GM23338 (cell line): ENCODE results near the gene SLC6A11.

Experiments
- CREB1 ChIP-seq: fragments of 250-450 bp; sonication (Bioruptor Pico); IDR thresholded peaks from 2 replicates; pipeline ENCODE4 v1.5.0; 2020; ENCODE audit warnings: low read depth, mild to moderate bottlenecking, moderate library complexity
- CTCF ChIP-seq, 2 experiments: fragments of 200-600 bp in 1 of 2; sonication (generic) in 1 of 2; conservative IDR thresholded peaks; 2 replicates each; pipeline versions ENCODE4 v1.5.1 to v1.6.1; 2016 to 2017; ENCODE audit warnings: antibody characterized with exemption in 2 of 2, low read depth in 2 of 2, mild to moderate bottlenecking in 2 of 2, moderate library complexity in 1 of 2
- ETS1 ChIP-seq: IDR thresholded peaks from 2 replicates; pipeline ENCODE4 v1.6.1; 2016; ENCODE audit warnings: antibody characterized with exemption
- EZH2 ChIP-seq: fragments of 200-600 bp; sonication (generic); IDR thresholded peaks from one replicate; pipeline ENCODE4 v1.8.0; 2017; ENCODE audit warnings: antibody characterized with exemption, mild to moderate bottlenecking, low read depth; ENCODE audit not compliant: unreplicated experiment
- EZH2phosphoT487 ChIP-seq: fragments of 200-600 bp; sonication (generic); IDR thresholded peaks from one replicate; pipeline ENCODE4 v1.8.1; 2018; ENCODE audit warnings: antibody characterized with exemption; ENCODE audit not compliant: unreplicated experiment
- JUNB ChIP-seq: IDR thresholded peaks from one replicate; pipeline ENCODE4 v1.6.1; 2016; ENCODE audit warnings: antibody characterized with exemption; ENCODE audit not compliant: unreplicated experiment
- POLR2AphosphoS5 ChIP-seq: IDR thresholded peaks from 2 replicates; pipeline ENCODE4 v1.6.1; 2016; ENCODE audit warnings: antibody characterized with exemption, low read depth
- REST ChIP-seq: IDR thresholded peaks from one replicate; pipeline ENCODE4 v1.6.1; 2018; ENCODE audit warnings: antibody characterized with exemption; ENCODE audit not compliant: unreplicated experiment
- STAT1 ChIP-seq: IDR thresholded peaks from one replicate; pipeline ENCODE4 v1.6.1; 2016; ENCODE audit warnings: antibody characterized with exemption; ENCODE audit not compliant: unreplicated experiment
- ZNF114 ChIP-seq: fragments of 250-450 bp; sonication (Bioruptor Pico); IDR thresholded peaks from 2 replicates; pipeline ENCODE4 v1.5.0; 2020; ENCODE audit warnings: mild to moderate bottlenecking, moderate library complexity
- ZNF331 ChIP-seq: fragments of 250-450 bp; sonication (Bioruptor Pico); IDR thresholded peaks from 2 replicates; pipeline ENCODE4 v1.5.0; 2020; ENCODE audit warnings: low read depth, mild to moderate bottlenecking, moderate library complexity
- TF ChIP-seq, protein P1 (sequence below): fragments of 250-450 bp; sonication (Bioruptor Pico); IDR thresholded peaks from 2 replicates; pipeline ENCODE4 v1.5.0; 2020; ENCODE audit warnings: mild to moderate bottlenecking, moderate library complexity

GRCh38 chr3:10933021-10933420 lies 117.0 kb downstream of the SLC6A11 start:
- TF ChIP-seq EZH2 (no peak), EZH2phosphoT487 (no peak), POLR2AphosphoS5 (no peak), CTCF (conservative IDR thresholded peaks at IDR 0.05; ENCODE audit: low read depth in 2 of 2) (no peak), REST (no peak), JUNB (no peak), ETS1 (no peak), CREB1 (CRISPR knock-in tag) (no peak), ZNF331 (CRISPR knock-in tag) (no peak), STAT1 (no peak), ZNF114 (CRISPR knock-in tag) (no peak)
- TF ChIP-seq, protein P1, sequence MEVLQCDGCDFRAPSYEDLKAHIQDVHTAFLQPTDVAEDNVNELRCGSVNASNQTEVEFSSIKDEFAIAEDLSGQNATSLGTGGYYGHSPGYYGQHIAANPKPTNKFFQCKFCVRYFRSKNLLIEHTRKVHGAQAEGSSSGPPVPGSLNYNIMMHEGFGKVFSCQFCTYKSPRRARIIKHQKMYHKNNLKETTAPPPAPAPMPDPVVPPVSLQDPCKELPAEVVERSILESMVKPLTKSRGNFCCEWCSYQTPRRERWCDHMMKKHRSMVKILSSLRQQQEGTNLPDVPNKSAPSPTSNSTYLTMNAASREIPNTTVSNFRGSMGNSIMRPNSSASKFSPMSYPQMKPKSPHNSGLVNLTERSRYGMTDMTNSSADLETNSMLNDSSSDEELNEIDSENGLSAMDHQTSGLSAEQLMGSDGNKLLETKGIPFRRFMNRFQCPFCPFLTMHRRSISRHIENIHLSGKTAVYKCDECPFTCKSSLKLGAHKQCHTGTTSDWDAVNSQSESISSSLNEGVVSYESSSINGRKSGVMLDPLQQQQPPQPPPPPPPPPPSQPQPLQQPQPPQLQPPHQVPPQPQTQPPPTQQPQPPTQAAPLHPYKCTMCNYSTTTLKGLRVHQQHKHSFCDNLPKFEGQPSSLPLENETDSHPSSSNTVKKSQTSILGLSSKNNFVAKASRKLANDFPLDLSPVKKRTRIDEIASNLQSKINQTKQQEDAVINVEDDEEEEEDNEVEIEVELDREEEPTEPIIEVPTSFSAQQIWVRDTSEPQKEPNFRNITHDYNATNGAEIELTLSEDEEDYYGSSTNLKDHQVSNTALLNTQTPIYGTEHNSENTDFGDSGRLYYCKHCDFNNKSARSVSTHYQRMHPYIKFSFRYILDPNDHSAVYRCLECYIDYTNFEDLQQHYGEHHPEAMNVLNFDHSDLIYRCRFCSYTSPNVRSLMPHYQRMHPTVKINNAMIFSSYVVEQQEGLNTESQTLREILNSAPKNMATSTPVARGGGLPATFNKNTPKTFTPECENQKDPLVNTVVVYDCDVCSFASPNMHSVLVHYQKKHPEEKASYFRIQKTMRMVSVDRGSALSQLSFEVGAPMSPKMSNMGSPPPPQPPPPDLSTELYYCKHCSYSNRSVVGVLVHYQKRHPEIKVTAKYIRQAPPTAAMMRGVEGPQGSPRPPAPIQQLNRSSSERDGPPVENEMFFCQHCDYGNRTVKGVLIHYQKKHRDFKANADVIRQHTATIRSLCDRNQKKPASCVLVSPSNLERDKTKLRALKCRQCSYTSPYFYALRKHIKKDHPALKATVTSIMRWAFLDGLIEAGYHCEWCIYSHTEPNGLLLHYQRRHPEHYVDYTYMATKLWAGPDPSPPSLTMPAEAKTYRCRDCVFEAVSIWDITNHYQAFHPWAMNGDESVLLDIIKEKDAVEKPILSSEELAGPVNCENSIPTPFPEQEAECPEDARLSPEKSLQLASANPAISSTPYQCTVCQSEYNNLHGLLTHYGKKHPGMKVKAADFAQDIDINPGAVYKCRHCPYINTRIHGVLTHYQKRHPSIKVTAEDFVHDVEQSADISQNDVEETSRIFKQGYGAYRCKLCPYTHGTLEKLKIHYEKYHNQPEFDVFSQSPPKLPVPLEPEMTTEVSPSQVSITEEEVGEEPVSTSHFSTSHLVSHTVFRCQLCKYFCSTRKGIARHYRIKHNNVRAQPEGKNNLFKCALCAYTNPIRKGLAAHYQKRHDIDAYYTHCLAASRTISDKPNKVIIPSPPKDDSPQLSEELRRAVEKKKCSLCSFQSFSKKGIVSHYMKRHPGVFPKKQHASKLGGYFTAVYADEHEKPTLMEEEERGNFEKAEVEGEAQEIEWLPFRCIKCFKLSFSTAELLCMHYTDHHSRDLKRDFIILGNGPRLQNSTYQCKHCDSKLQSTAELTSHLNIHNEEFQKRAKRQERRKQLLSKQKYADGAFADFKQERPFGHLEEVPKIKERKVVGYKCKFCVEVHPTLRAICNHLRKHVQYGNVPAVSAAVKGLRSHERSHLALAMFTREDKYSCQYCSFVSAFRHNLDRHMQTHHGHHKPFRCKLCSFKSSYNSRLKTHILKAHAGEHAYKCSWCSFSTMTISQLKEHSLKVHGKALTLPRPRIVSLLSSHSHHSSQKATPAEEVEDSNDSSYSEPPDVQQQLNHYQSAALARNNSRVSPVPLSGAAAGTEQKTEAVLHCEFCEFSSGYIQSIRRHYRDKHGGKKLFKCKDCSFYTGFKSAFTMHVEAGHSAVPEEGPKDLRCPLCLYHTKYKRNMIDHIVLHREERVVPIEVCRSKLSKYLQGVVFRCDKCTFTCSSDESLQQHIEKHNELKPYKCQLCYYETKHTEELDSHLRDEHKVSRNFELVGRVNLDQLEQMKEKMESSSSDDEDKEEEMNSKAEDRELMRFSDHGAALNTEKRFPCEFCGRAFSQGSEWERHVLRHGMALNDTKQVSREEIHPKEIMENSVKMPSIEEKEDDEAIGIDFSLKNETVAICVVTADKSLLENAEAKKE (CRISPR knock-in tag): no peak
